SHP77 treated with DMSO at 0.1 percent for 48 hours (cell line): ENCODE results near the gene PIGR.

ENCODE experiments used
- DNase-seq: peaks from one replicate; lab custom pipeline; 2025; lab: John Stamatoyannopoulos, UW

PIGR gene, protein sequence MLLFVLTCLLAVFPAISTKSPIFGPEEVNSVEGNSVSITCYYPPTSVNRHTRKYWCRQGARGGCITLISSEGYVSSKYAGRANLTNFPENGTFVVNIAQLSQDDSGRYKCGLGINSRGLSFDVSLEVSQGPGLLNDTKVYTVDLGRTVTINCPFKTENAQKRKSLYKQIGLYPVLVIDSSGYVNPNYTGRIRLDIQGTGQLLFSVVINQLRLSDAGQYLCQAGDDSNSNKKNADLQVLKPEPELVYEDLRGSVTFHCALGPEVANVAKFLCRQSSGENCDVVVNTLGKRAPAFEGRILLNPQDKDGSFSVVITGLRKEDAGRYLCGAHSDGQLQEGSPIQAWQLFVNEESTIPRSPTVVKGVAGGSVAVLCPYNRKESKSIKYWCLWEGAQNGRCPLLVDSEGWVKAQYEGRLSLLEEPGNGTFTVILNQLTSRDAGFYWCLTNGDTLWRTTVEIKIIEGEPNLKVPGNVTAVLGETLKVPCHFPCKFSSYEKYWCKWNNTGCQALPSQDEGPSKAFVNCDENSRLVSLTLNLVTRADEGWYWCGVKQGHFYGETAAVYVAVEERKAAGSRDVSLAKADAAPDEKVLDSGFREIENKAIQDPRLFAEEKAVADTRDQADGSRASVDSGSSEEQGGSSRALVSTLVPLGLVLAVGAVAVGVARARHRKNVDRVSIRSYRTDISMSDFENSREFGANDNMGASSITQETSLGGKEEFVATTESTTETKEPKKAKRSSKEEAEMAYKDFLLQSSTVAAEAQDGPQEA

DNA sequence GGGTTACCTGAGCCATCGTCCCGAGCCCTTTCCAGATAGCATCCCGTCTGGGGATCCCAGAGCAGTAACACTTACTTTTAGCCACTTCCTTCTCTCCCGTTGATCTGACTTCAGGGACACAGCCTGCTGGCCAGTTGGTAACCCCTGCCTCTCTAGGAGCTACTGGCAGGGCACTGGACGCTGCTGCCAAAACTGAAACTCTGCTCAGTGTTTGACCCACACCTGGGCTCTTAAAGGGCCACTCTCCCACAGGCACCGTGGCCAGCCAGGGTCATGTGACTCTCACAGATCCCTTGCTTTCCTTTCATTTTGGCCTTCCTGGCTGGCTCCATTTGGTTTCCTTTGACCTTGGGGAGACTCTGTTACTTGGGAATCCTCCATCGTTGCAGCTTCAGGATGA lies at the start of gene PIGR:
Gene PIGR, minus strand, starts transcription at position 206 of the 400 bp plus-strand sequence. CDS start 5,935 bp downstream, outside the sequence.
- DNase-seq, result no peak

DNA sequence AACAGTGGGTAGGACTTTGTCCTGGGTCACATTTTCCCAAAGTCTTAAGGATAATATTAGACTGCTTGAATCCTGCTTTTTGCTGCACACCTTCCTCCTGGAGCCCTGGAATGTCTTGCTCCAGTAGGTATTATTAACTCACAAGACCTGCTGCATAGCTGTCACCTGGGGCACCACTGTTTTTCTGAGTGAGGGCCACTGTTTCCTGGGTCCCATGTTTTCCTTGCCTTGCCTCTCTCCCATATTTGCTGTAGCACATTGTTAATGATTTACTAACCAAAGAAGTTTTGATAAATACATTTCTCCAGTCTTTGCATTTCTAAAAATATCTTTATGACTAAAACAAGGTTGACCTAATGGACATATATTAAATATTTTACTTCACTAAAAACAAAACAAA lies 46.5 kb upstream of the PIGR start:
- DNase-seq, result no peak

DNA sequence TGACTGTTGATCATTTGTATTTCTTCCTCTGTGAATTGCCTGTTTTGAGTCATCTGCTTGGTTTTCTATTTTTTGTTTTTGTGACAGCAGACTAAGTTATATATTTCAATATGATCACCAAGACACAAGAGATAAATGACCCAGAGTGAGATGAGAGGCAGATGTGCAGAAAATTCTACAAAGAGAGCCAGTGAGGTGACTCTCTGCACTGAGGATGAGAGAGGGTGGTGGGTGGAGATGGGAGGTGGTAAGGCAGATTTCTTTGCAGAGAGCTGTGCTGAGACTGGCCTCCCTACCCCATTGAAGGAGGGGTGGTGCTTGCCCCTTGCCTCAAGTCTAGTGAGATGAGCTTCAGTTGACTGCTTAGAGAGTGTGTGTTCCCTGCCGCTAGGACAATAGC lies 41.6 kb upstream of the PIGR start:
- no peak for DNase-seq

DNA sequence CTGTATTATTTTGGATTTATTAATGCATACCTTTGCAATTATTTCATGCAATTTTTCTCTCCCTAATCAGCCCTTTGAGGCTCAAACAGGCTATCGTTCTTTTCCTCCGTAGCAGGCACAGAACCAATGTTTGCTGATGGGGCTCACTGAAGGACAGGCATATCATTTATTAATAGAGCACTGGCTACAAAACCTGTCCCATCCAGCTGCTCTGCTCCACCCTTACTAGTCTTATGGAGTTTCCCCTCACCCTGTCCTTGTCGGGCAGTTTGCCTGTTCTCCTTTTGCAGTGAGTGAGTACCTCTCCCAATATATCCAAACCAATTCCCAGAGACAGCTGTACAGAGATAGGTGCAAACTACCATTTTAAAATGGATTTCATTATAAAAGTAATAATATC lies 40.6 kb upstream of the PIGR start:
- DNase-seq, result no peak

DNA sequence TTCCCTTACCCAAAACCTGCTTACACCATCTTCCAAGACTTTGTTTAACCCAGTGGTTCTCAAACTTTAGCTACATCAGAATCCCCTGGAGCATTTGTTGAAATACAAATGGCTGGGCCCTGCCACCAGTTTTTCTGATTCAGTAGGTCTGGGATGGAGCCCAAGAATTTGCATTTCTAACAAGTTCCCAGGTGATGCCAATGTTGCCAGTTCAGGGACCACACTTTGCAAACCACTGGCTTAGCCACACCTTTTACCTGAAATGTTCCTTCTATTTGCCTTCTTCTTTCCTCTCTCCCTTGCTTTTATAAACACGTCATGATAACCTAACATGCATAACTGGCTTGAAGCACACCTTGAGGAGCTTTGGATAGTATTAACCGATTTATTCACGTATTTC lies 40.1 kb upstream of the PIGR start:
- DNase-seq, result no peak

DNA sequence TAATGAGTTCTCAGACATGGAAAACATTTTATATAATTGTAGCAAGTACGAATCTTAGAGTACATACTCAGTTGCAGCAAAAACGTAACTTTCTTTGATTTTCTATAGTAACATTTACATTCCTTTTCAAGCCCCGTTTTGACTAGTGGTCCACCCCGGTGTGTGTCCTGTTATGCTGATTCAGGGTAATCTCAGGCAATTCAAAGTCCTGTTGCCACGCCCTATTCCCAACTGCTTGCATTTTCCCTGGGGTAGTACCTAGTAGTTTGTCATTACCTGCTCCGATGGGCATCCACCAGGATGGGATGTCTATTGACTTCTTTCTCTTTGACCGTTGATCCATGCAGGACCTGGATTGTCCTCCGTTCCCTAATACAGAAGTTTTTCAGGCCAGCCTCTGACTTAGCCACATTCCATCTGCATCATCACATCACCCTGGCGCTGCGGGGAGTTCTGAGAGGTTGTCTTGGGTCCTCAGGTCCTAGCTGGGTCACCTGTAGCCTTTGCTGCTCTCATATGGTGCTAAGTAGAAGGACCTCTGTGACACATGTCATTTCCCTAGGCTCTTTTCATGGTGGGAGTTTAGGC lies 39.0 kb upstream of the PIGR start:
- no peak for DNase-seq

DNA sequence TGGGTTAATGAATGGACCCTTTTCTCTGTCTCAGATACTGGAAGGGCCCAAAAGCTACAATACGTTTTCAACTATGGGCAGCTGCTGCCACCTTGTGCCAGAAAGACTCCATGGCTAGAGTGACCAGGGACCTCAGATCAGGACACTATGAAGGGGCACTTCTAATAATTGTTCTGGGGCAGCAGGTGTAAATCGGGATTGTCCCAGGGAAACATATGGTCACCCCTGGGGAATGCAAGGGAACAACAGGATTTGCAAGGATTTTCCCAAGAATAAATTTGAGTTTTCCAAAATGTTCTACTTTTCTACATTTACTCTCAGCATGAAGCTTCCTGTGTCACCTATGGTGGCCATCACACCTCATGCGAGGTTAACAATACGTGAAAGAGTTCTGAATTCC lies 36.0 kb upstream of the PIGR start:
- peak; percentile 9 for DNase-seq

DNA sequence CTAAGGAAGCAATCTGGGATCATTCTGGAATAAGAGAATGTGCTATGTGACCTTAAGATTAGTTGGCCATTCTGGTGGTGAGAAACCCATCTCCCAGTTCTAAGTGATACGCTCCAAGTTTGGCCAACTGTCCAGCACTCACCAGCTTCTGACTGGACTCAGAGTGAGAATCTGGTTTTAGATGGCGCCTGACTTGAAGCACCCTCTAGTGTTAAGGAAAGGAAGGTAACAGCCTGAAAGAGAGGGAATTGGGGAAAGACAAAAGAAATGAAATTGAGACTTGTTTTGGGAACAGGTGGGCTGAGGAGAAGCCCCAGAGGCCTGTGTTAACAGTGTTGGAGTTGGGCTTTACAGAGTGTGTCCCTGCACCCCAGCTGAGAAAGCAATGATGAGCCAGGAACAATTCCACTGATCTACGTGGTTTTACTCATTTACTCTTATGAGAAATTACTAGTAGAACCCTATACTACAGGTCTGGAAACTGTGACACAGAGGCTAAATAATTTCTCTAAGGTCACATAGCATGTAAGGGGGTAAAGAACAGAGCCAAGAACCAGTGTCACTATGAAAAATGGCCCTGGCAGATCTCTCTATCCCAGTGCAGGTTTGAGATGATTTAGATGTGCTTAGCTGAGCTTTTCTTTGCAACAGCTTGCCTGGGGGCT lies 33.2 kb upstream of the PIGR start:
- no peak for DNase-seq

DNA sequence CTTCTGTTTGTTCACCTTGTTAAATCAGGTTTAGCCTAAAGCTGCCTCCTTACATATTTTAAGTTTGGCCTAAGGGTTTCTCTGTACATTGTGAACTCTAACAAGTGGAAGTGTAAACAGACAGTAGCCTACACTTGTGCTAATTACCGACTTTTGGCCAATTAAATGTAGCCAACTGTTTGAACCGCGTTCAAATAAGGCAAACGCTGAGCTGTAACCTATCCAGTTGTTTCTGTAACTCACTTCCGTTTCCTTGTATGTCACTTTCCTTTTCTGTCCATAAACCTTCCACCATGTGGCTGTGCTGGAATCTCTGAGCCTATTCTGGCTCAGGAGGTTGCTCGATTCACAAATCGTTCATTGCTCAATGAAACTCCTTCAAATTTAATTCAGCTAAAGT lies 32.0 kb upstream of the PIGR start:
- no peak for DNase-seq

DNA sequence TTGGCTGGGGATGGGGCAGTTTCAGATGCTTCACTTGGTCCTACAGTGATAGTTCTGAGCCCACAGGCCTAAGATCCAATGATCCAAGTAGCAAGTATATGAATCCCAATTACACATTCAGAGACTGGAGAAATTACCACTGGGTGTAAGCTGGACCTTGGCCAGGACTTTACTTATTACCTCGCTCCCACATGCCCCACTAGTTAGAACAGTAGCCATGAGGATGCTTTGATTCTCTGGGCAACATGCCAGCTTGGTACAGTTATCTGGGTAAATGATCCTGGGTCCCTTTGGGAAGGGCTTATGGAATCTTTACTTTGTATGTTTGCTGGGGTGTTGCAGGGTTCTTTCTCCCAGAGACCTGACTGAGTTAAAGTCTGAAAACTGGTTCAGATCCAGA lies 29.0 kb upstream of the PIGR start:
- no peak for DNase-seq

DNA sequence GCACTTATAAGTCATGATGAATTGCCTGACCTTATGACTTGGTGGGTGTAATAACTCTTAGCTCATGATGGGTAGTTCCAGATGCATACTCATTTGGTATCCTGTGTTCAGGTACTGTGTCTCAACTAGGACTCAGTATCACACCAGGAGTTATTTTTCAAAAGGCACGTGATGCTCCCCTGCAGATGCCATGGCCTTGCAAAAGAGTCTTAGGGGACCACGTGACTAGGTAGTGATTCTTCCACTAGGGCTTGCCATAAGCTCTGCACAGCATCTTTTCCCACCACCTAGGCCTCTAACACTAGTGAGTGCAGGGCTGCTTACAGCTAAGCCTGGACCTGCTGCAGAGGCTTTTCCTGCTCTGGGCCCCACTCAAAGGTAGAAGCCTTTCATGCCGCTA lies 27.9 kb upstream of the PIGR start:
- DNase-seq, result no peak

DNA sequence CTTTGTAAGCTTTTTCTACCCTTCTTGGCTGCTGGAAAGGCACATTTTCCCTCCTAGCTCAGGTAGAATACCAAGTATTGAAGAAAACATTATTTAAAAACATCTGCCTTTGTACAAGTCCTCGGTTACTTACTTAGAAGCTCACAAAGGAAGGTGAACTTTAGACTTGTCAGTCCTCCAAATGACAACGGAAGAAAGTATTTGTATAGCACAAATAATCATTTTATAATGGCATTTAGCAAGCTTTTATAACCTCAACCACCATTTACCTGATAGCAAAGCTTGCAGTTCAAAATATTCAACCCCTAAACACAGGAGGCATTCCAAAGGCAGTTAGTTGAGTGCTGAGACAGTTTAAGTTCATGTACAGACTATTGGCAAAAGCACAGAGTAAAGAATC lies 26.5 kb upstream of the PIGR start:
- DNase-seq, result no peak

DNA sequence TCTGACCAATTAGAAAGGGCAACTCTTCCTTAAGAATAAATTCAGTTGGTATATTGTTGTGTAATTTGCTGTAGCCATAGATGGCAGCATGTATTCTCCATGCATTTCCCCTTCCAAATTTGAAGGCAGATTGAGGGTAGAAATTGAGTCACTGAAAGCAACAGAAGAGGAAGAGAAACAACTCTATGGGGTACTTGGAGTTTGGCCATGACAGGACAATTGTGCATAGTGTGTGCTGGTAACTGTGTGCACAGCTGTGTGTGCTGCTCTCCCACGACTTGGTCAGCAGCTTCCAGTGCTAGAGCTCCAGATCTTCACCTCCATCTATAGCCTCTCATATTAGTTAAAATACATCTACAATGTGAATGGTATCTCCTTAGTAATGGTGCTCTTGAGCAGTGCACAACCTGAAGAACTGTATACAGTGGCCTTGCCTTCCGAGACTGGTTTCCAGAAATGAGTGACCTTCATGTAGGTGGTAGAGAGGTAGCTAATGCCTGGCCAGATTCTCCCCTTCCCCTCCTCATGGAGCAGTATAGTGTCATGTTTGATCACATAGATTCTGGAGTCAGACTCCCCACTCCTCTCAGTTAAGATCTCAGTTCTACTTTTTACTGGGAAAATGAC lies 24.9 kb upstream of the PIGR start:
- no peak for DNase-seq

DNA sequence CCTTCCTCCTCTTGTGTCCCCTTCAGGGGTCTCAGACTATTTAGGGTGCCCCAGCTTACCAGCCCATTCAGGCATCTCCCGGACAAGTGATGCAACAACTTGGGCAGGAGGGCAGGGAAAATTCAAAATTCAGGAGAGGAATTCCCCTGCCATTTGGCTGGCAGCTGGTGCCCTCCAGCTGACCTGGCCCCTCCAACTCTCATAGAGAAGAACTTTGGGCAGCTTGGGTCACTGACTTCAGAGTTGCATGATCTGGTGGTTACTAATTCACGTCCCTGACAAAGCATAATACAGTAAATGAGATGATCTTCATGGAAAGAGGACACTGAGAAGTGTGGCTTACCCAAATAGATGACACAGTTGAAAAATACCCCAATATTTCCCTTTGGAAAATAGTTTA lies 24.2 kb upstream of the PIGR start, which contains the start of gene FCAMR:
Gene FCAMR, minus strand, starts transcription at position 15 of the 400 bp plus-strand sequence. CDS start 335 bp downstream, outside the sequence.
- DNase-seq, result no peak

DNA sequence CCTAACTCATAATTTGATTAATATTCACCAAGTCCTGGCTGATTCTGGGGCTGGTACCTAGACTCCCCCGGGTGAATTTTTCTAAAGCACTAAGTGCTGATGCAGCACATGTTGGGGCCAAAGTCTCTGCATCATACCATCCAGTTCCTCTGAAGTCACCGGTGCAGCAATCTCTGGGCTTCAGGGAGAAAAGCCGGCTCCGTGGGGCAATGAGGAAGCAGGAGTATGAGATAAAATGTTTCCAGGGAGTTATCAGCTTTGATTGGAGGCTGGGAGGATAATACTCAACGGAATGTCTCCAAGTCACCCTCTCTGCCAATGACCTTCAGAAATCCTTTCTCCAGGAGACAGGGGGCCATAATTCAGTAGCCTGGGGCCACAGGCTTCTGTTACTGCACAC lies 22.8 kb upstream of the PIGR start:
- no peak for DNase-seq

DNA sequence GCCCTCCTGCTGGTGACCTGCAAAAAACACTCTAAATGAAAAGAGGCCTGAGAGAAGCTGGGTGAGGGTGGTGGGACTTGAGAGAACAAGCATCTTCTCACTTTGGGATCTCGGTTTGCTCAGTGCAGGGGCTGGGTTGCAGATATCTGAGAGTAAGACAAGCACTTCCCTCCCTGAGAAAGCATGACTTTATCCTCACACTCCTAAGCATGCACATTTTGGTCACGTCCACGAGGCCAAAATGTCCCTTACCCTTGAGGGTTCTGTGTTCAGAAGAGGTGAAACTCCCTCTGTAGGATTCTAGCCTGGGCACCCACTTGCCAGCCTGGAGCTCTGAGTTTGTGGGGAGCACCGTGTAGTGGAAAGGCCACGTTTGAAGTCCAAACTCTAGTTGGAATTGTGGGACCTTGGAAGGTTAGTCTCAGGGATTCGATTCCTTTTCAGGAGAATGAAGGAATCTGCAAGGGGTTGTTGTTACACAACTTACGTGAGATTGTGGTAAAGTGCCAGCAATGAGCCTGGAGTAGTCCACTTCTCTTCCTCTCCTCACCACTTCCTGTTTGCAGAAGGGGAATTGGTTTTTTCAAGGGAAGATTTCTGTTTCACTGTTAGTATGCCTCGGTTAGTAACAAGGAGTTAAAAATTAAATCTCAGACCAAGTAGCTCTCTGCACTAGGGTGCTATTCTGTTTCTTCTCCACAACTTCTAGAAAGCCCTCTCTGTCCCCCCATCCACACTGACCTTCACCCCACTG lies 21.0 kb upstream of the PIGR start:
- no peak for DNase-seq

DNA sequence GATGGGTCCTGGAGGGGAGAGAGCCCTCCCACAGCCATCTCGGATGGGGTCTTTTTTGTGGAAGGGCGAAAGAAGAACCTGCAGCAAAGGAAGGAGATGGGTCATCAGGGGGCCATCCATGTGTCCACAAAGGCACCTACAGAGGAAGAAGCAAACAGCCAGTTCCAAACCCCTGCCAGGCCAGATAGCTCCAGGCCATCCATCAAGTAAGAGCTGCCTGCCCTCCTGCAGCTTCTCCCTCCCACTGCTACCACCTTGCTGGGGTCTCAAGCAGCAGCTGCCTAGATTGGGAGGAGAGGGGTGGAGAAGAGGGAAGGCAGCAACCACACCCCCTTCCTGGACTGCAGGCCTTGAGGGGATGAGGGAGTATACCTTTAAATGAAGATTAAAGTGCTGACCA lies 19.5 kb upstream of the PIGR start:
- no peak for DNase-seq

DNA sequence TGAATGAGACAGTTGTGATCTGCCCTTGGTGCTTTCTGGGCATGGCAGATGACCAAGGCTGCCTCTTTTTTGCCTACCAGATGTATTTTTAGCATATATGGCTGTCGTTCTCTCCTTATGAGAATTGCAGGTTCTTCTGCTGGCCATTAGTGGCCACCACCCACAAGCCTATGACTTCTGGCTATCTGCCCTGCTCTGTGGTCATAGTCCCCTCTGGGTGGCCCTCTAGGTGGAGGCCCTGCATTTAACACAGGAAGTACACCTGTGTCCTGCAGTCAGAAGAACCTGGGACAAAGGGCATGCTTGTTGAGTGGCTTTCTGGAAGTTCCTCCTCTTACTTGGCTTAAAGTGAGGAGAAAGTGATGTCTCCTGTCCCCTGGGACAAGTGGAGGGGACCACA lies 17.5 kb upstream of the PIGR start:
- no peak for DNase-seq

DNA sequence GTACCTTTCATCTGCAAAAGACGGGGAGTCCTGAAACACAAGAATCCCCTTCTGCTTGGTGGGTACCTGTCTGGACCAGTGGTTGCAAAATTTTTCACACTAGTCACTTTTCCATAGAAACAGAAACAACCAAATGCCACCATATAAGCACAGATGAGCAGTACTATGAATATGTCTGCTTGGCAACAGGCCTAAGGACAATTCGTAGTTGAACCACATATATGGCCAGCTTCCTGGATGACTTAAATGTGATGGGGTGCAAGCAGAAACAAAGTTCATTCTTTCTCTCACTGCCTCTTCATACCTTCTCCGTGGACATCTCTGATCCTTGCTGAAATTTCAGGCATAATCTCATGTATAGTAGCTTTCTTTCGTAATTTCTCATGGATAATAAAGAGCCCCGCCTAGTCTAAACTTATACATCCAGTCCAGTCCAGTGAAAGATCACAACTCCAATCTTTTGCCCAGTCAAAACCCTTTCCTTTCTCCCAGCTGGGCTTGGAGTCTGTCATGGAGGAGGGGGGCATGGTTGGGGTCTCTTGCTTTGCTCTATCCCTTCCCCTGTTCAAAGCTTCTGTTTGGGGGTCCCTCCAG lies 16.9 kb upstream of the PIGR start:
- DNase-seq, result no peak

DNA sequence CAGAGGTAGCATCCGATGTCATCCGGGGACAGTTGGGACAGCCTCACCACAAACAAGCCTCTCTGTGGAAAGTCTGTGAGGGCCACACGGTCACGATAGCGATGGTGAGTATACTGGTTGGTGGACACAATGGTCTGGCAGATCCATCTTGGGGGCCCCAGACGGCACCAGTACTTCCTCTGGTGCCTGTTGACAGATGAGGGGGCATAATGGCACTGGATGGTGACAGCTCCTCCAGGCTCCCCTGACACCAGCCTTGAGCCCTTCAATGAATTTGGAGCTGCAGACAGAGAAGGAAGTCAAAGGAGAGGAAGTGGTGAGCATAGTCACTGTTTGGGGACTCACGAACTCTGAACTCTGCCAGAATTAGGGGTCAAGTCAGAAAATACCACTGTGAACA lies 16.0 kb upstream of the PIGR start:
- no peak for DNase-seq

DNA sequence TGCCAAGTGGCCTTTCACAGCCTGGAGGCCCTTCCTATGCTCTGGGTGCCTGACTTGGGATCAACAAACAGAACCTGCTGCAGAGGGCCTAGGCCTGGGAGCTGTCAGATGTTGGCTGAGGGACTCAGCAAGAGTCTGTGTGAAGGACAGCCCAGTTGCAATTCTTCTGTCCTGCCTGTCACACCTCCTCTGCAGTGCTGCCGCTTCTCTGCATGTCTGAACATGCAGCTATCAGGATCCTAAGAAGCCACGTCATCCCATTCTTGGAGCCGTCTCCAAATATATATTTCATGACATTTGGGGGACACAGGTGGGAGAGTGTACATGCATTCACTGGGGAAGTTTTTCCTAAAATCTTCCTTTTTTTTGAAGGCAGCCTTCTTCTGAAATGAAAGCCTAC lies 15.4 kb upstream of the PIGR start:
- DNase-seq, result no peak
